OCI-LY7 (cell line): ENCODE results near the gene RFK.
"Not testable (repeated sequence)": the region's sequence is repeated elsewhere in the genome, so short reads cannot be mapped to it uniquely, and the experiment has no call there.

Experiments
- EZH2phosphoT487 ChIP-seq: fragments of 200-600 bp; sonication (generic); IDR thresholded peaks from 2 replicates; pipeline ENCODE4 v1.6.1; 2018; ENCODE audit warnings: low read depth, borderline replicate concordance, mild to moderate bottlenecking, mixed run types, antibody characterized with exemption, low read length, moderate library complexity, mixed read lengths
- TF ChIP-seq, protein P1 (sequence below): fragments of 200-600 bp; sonication (generic); conservative IDR thresholded peaks from 2 replicates; pipeline ENCODE4 v1.5.1; 2014; ENCODE audit warnings: mild to moderate bottlenecking, antibody characterized with exemption, low read length, moderate library complexity, mixed read lengths

DNA sequence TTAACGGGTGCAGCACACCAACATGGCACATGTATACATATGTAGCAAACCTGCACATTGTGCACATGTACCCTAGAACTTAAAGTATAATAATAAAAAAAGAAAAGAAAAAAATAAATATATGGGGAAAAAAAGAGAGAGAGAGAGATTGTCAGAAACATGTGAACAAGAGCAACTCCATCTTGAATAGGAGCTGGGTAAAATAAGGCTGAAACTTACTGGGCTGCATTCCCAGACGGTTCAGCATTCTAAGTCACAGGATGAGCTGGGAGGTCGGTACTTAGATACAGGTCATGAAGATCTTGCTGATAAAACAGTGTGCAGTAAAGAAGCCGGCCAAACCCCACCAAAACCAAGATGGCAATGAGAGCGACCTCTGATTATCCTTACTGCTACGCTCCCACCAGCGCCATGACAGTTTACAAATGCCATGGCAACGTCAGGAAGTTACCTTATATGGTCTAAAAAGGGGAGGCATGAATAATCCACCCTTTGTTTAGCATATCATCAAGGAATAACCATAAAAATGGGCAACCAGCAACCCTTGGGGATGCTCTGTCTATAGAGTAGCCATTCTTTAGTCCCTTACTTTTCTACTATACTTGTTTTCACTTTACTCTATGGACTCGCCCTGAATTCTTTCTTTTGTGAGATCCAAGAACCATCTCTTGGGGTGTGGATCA, 42.9 kb upstream of the RFK start:
- TF ChIP-seq EZH2phosphoT487, result not testable (repeated sequence)
- TF ChIP-seq, protein P1, sequence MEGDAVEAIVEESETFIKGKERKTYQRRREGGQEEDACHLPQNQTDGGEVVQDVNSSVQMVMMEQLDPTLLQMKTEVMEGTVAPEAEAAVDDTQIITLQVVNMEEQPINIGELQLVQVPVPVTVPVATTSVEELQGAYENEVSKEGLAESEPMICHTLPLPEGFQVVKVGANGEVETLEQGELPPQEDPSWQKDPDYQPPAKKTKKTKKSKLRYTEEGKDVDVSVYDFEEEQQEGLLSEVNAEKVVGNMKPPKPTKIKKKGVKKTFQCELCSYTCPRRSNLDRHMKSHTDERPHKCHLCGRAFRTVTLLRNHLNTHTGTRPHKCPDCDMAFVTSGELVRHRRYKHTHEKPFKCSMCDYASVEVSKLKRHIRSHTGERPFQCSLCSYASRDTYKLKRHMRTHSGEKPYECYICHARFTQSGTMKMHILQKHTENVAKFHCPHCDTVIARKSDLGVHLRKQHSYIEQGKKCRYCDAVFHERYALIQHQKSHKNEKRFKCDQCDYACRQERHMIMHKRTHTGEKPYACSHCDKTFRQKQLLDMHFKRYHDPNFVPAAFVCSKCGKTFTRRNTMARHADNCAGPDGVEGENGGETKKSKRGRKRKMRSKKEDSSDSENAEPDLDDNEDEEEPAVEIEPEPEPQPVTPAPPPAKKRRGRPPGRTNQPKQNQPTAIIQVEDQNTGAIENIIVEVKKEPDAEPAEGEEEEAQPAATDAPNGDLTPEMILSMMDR, result not testable (repeated sequence)
